ENCODE measurements around the gene TTLL3. TPM values are rescaled to one million over a fixed set of nuclear protein-coding genes. Genes with fewer than 3 reads are reported as not detected.

TTLL3 gene
- total and polyA plus RNA-seq, 2 of the 13 experiments (the other 11 are each of a cell fraction or from before 2014, with no cell fraction given), result 9.5 to 51.2 TPM

GRCh38 chr3:9862391-9863057 lies 52.5 kb downstream of the TTLL3 start (continued):
- TF ChIP-seq BCLAF1 (IDR thresholded peaks at IDR 0.05), result no peak
- TF ChIP-seq HDAC6 (IDR thresholded peaks at IDR 0.05; ENCODE audit: low read depth, low read length), result no peak
- TF ChIP-seq ZNF136 (CRISPR knock-in tag; IDR thresholded peaks at IDR 0.05; ENCODE audit: low read depth), result 0 out of 2 replicates have a peak, but pooled peaks have one; percentile 67
- no peak for TF ChIP-seq ZNF75D (CRISPR knock-in tag; IDR thresholded peaks at IDR 0.05; ENCODE audit: borderline replicate concordance)
- no peak for TF ChIP-seq ZNF407 (CRISPR knock-in tag; IDR thresholded peaks at IDR 0.05; ENCODE audit: not compliant biosample characterization)
- TF ChIP-seq ZSCAN30 (CRISPR knock-in tag; IDR thresholded peaks at IDR 0.05), result peak; percentile 25; the same call in 1 of the 2 replicates
- no peak for TF ChIP-seq ZNF512B (CRISPR knock-in tag; IDR thresholded peaks at IDR 0.05; ENCODE audit: borderline replicate concordance)
- no peak for TF ChIP-seq PCBP1 (IDR thresholded peaks at IDR 0.05; ENCODE audit: borderline replicate concordance, low read depth, low read length)
- TF ChIP-seq ZNF17 (CRISPR knock-in tag; IDR thresholded peaks at IDR 0.05), result no peak
- TF ChIP-seq E2F5 (CRISPR knock-in tag; conservative IDR thresholded peaks at IDR 0.05), result no peak
- peak; percentile 49; the same call in 1 of the 2 replicates for TF ChIP-seq DMAP1 (CRISPR knock-in tag; IDR thresholded peaks at IDR 0.05)

All from HepG2 (cell line).